ENCODE data around the gene FZR1. TPM values are rescaled to one million over a fixed set of nuclear protein-coding genes. Genes with fewer than 3 reads are reported as not detected.
A peak's percentile ranks its signal among the peaks of the same experiment; 100 is the strongest.

The FZR1 gene
- total and polyA plus RNA-seq, 9 donors = 3.9 to 54.9 (median 44.6) TPM

DNA sequence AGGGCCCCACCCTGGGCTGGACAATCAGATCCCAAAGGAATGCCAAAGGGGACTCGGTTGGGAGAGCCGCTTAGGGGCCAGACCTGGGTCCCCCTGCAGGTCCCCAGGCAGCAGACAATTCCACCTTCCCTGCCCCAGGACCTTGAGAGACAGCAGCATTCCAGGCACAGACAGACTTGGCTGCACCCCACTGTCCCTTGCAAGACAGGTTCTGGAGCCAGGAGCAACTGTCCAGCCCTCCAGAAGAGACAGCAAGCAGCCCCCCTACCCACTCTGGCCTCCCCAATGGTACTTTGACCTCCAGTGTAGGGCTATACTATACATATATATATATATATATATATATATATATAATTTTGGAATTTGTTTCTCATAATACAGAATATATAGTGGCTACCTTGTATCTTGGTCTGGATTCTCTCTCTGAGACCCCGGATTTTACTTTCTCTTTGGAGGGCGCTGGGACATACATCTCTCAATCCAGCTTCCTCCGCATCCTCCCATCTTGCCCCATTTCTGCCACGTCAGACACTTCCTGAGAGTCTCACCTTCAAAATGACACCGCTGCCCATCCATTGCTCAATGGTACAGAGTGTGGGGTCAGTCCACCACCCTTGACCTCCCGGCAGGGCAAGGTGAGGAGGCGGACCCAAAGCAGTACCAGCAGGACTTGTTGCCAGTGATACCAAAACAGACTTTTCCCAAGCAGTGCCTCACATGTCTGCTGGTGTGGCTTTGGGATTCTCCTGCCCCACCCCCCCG, 38.5 kb upstream of the FZR1 start:
- WGBS, 3 donors = 88 to 92% (median 91%) methylated on average over 10 of the region's 10 CpGs
- TF ChIP-seq POLR2A (IDR thresholded peaks at IDR 0.05) (no peak), EP300 (IDR thresholded peaks at IDR 0.05) (no peak)
- TF ChIP-seq, protein P1, sequence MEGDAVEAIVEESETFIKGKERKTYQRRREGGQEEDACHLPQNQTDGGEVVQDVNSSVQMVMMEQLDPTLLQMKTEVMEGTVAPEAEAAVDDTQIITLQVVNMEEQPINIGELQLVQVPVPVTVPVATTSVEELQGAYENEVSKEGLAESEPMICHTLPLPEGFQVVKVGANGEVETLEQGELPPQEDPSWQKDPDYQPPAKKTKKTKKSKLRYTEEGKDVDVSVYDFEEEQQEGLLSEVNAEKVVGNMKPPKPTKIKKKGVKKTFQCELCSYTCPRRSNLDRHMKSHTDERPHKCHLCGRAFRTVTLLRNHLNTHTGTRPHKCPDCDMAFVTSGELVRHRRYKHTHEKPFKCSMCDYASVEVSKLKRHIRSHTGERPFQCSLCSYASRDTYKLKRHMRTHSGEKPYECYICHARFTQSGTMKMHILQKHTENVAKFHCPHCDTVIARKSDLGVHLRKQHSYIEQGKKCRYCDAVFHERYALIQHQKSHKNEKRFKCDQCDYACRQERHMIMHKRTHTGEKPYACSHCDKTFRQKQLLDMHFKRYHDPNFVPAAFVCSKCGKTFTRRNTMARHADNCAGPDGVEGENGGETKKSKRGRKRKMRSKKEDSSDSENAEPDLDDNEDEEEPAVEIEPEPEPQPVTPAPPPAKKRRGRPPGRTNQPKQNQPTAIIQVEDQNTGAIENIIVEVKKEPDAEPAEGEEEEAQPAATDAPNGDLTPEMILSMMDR (IDR thresholded peaks at IDR 0.05) = no peak
- H3K4me3 ChIP-seq = no peak overlapping the region
- H3K4me1 ChIP-seq (ENCODE audit: insufficient read depth) = peaks cover 7% of the 10 kb centered on the region
- DNase-seq = no peak
- no peaks in the 10 kb centered on the region for H3K36me3 ChIP-seq
- peak overlapping the region in 1 of 2 donors; percentile 40 for H3K27ac ChIP-seq
- no peaks in the 10 kb centered on the region for H3K9me3 ChIP-seq
- H3K27me3 ChIP-seq = no peaks in the 10 kb centered on the region
- intact Hi-C loops (cut with DNase I) = loop anchor here in 1 of 4 donors (5.0 kb wide), 1 partner anchor 35 kb away; no protein-coding TSS in a partner anchor

DNA sequence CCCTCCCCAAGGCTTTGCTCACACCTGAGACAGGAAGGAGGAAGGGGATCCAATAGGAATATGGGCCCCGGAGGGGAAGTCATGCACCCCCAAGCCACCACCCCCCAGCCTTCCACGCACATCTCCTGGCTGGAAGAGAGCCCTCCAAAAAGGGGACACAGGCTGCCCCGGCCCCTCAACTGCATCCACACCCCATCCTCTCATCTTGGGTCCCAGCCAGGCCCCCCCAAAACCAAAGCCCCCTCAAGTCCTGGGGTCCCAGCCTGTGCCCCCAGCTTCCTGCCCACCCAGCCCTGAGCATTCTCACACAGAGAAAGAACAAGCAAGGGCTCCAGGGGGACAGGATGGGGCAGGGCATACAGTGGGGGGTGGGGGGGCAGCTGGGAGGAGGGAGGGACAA, 37.9 kb upstream of the FZR1 start:
- WGBS, 3 donors = 71 to 88% (median 75%) methylated on average over 2 to 3 of the region's 3 CpGs

DNA sequence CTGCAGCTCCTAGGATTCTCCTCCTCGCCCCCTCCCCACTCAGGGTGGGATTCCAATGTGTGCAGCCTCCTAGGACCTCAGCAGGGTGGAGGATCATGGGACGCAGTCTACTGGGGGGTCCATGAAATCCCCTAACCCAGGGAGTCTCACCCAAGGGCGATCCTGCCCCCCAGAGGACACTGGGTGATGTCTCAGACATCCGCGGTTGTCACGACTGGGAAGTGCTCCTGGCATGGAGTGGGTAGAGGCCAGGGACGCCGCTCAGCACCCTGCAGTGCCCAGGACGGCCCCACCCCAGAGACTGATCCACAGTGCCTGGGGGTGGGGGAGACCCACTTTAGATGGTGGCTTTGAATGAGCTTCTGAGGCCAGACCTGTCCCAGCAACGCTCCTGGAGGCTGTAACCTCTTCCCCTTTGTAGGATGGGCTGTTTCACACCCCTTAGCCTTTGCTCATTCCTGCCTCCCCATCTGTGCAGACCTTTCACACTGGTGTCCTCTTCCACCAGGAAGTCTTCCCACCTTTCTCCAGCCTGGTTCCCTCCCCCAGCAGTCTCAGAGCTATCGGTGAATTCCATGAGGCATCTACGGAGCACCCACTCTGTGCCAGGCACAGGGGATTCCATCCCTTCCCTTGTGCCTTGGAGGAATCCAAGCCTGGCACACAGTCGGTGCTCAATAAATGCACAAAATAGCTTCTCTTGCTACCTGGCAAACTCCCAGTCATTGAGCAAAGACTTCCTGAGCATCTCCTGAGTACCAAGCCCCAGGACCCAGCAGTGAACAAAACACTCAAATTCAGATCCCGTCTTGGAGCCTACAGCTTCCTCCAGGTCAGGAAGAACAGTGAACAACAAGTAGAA, 36.2 kb upstream of the FZR1 start:
- 57 to 61% (median 59%) methylated on average over 13 to 14 of the region's 14 CpGs for WGBS, 3 donors
- H3K36me3 ChIP-seq = no peaks in the 10 kb centered on the region
- no peaks in the 10 kb centered on the region for H3K9me3 ChIP-seq
- intact Hi-C loops (cut with DNase I) = loop anchor here in 1 of 4 donors (2.0 to 5.0 kb wide), 2 partner anchors 38 to 143 kb away; no protein-coding TSS in a partner anchor
- H3K4me3 ChIP-seq = no peak overlapping the region
- no peak for TF ChIP-seq EP300 (IDR thresholded peaks at IDR 0.05)
- no peak for TF ChIP-seq POLR2A (IDR thresholded peaks at IDR 0.05)
- TF ChIP-seq, protein P1 (IDR thresholded peaks at IDR 0.05) = peak in 1 of 3 donors; percentile 7
- no peak for DNase-seq
- H3K27ac ChIP-seq = peak overlapping the region in 1 of 2 donors; percentile 40
- H3K27me3 ChIP-seq = no peaks in the 10 kb centered on the region
- H3K4me1 ChIP-seq (ENCODE audit: insufficient read depth) = peaks cover 5% of the 10 kb centered on the region

More for the DNA sequence above, 37.9 kb upstream of the FZR1 start:
- Histone ChIP-seq H3K27ac (peak overlapping the region; percentile 40 to 64), H3K27me3 (no peaks in the 10 kb centered on the region), H3K36me3 (no peaks in the 10 kb centered on the region), H3K4me3 (no peak overlapping the region), H3K4me1 (ENCODE audit: insufficient read depth) (peaks cover 7% of the 10 kb centered on the region), H3K9me3 (no peaks in the 10 kb centered on the region)
- peak in 1 of 5 donors; percentile 59 for DNase-seq
- intact Hi-C loops (cut with DNase I) = loop anchor here in 1 of 4 donors (5.0 kb wide), 1 partner anchor 36 kb away; no protein-coding TSS in a partner anchor
- no peak for TF ChIP-seq EP300 (IDR thresholded peaks at IDR 0.05)
- TF ChIP-seq POLR2A (IDR thresholded peaks at IDR 0.05) = no peak
- TF ChIP-seq, protein P1 (IDR thresholded peaks at IDR 0.05) = no peak

DNA sequence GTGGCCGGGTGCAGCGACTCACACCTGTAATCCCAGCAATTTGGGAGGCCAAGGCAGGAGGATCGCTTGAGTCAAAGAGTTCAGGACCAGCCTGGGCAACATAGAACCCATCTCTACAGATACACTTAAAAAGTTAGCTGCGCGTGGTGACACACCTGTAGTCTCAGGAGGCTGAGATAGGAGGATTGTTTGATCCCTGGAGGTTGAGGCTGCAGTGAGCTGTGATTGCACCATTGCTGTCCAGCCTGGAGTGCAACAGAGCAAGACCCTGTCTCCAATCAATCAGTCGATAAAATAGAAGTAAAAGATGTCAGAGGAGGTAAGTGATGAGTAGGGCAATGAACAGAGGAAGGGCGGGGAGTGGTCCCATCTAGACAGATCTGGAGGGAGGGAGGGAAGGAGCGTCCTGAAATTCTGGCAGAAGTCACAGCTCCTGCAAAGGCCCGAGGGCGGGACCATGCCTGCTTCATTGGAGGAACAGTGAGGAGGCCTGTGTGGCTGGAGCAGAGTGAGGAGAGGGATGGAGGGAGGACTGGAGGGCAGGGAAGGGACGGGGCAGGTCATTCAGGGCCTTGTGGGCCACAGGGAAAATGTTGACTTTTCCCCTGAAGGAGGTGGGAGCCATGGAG, 35.5 kb upstream of the FZR1 start:
- H3K9me3 ChIP-seq = no peaks in the 10 kb centered on the region
- peaks cover 5% of the 10 kb centered on the region for H3K4me1 ChIP-seq (ENCODE audit: insufficient read depth)
- H3K27me3 ChIP-seq = no peaks in the 10 kb centered on the region
- intact Hi-C loops (cut with DNase I) = loop anchor here in 1 of 4 donors (2.0 kb wide), 1 partner anchor 144 kb away; no protein-coding TSS in a partner anchor
- no peak overlapping the region for H3K4me3 ChIP-seq
- 51 to 58% (median 56%) methylated on average over 11 of the region's 11 CpGs for WGBS, 3 donors
- no peak overlapping the region for H3K27ac ChIP-seq
- H3K36me3 ChIP-seq = no peaks in the 10 kb centered on the region
- no peak for DNase-seq
- TF ChIP-seq EP300 (IDR thresholded peaks at IDR 0.05) (no peak), POLR2A (IDR thresholded peaks at IDR 0.05) (no peak)
- TF ChIP-seq, protein P1 (IDR thresholded peaks at IDR 0.05) = no peak

Measured in ovary (tissue), 9 donors.